A549 (cell line): Measurements from ENCODE around the gene XPO4. TPM values are rescaled to one million over a fixed set of nuclear protein-coding genes. Genes with fewer than 3 reads are reported as not detected.

ENCODE experiments used
- ATAC-seq, 2 experiments: fragments of 200-7000 bp in 1 of 2; fragments of >200 bp in 1 of 2; cut with Nextera tagmentation in 1 of 2; cut with Tn5 transposase in 1 of 2; 3 replicates each; pipeline versions ENCODE4 v1.8.0 to v1.9.1; 2018 to 2020; ENCODE audit warnings: mild to moderate bottlenecking in 1 of 2, moderate library complexity in 1 of 2
- CTCF ChIA-PET: fragments of 300-600 bp; sonication (Branson Sonifier 250); formaldehyde crosslinking; extraction: SDS; loops from one replicate; lab custom pipeline; 2021; ENCODE audit warnings: antibody characterized with exemption, inconsistent platforms; lab: Yijun Ruan, JAX
- POLR2A ChIA-PET: fragments of 350-600 bp; formaldehyde crosslinking; extraction: SDS; loops from one replicate; lab custom pipeline; 2021; ENCODE audit warnings: antibody characterized with exemption, inconsistent platforms; lab: Yijun Ruan, JAX
- DNase-seq, 2 experiments: peaks; one replicate each; pipeline versions ENCODE4 v3.0.0 to v3.0.0-alpha.2; 2011 to 2016; ENCODE audit warnings: low read depth in 1 of 2, low spot score in 1 of 2
- FAIRE-seq: peaks from 2 replicates; lab custom pipeline; 2011; peaks lifted over from hg19 to GRCh38; lab: Jason Lieb, UNC
- H3K27ac ChIP-seq, 2 experiments: fragments of >200 bp; sonication (Bioruptor Twin); formaldehyde crosslinking; 3 replicates each; pipeline ENCODE4 v1.5.1; 2016 to 2017
- H3K4me1 ChIP-seq: fragments of >200 bp; sonication (Bioruptor Twin); formaldehyde crosslinking; 3 replicates; pipeline ENCODE4 v1.6.1; 2016
- H3K4me2 ChIP-seq: fragments of >200 bp; sonication (Bioruptor Twin); formaldehyde crosslinking; 3 replicates; pipeline ENCODE4 v1.6.1; 2016
- H3K4me3 ChIP-seq: fragments of >200 bp; sonication (Bioruptor Twin); formaldehyde crosslinking; 3 replicates; pipeline ENCODE4 v1.5.1; 2016
- H3K9me3 ChIP-seq: fragments of >200 bp; sonication (Bioruptor Twin); formaldehyde crosslinking; 3 replicates; pipeline ENCODE4 v1.6.1; 2016
- BHLHE40 ChIP-seq: IDR thresholded peaks from 2 replicates; pipeline ENCODE4 v1.6.1; 2012; ENCODE audit warnings: low read depth, low read length, inconsistent platforms
- CHD4 ChIP-seq: fragments of 200-600 bp; sonication (generic); IDR thresholded peaks from 2 replicates; pipeline ENCODE4 v1.6.1; 2016; ENCODE audit warnings: antibody characterized with exemption, mild to moderate bottlenecking, borderline replicate concordance
- CTCF ChIP-seq: fragments of >200 bp; sonication (Bioruptor Twin); formaldehyde crosslinking; IDR thresholded peaks from 3 replicates; pipeline ENCODE4 v1.5.1; 2016
- EHF ChIP-seq: fragments of 250-450 bp; sonication (Bioruptor Pico); IDR thresholded peaks from 2 replicates; pipeline ENCODE4 v1.5.0; 2020; ENCODE audit warnings: mild to moderate bottlenecking
- ELK1 ChIP-seq: fragments of 150-350 bp; IDR thresholded peaks from 2 replicates; pipeline ENCODE4 v1.6.1; 2014; ENCODE audit warnings: low read depth, mild to moderate bottlenecking, low read length
- EP300 ChIP-seq, 2 experiments: fragments of >200 bp; sonication (Bioruptor Twin); formaldehyde crosslinking; IDR thresholded peaks; 2 replicates in 1 of 2; 3 replicates in 1 of 2; pipeline ENCODE4 v1.6.1; 2016 to 2017
- HDAC2 ChIP-seq: fragments of 200-600 bp; sonication (generic); IDR thresholded peaks from 2 replicates; pipeline ENCODE4 v1.6.1; 2016
- HES2 ChIP-seq: fragments of >200 bp; sonication (Bioruptor Twin); formaldehyde crosslinking; IDR thresholded peaks from 2 replicates; pipeline ENCODE4 v1.6.1; 2016
- JUNB ChIP-seq: fragments of >200 bp; sonication (Bioruptor Twin); formaldehyde crosslinking; IDR thresholded peaks from 2 replicates; pipeline ENCODE4 v1.6.1; 2016
- KDM1A ChIP-seq: fragments of 200-600 bp; sonication (generic); IDR thresholded peaks from 2 replicates; pipeline ENCODE4 v1.6.1; 2016; ENCODE audit warnings: low read depth, mild to moderate bottlenecking
- MAFK ChIP-seq: fragments of 450-650 bp; IDR thresholded peaks from 2 replicates; pipeline ENCODE4 v1.6.1; 2014; ENCODE audit not compliant: partially characterized antibody
- MAX ChIP-seq: IDR thresholded peaks from 2 replicates; pipeline ENCODE4 v1.6.1; 2012
- MAZ ChIP-seq: fragments of 150-350 bp; IDR thresholded peaks from 2 replicates; pipeline ENCODE4 v1.6.1; 2014; ENCODE audit warnings: antibody characterized with exemption, low read depth, low read length, borderline replicate concordance
- MYC ChIP-seq: IDR thresholded peaks from 2 replicates; pipeline ENCODE4 v1.6.1; 2012; ENCODE audit warnings: mild to moderate bottlenecking, inconsistent platforms, low read length, improper control_type of control experiment, borderline replicate concordance
- NFE2L2 ChIP-seq: fragments of 150-350 bp; conservative IDR thresholded peaks from 2 replicates; pipeline ENCODE4 v1.6.1; 2014; ENCODE audit warnings: low read length
- NR3C1 ChIP-seq: fragments of >200 bp; sonication (Bioruptor Twin); formaldehyde crosslinking; IDR thresholded peaks from 3 replicates; pipeline ENCODE4 v1.6.1; 2017
- RAD21 ChIP-seq, 2 experiments: fragments of >200 bp in 1 of 2; sonication (Bioruptor Twin) in 1 of 2; formaldehyde crosslinking in 1 of 2; IDR thresholded peaks in 1 of 2; conservative IDR thresholded peaks in 1 of 2; 2 replicates in 1 of 2; 3 replicates in 1 of 2; pipeline ENCODE4 v1.6.1; 2012 to 2018; ENCODE audit warnings: inconsistent platforms in 1 of 2
- RCOR1 ChIP-seq: fragments of 150-350 bp; IDR thresholded peaks from 2 replicates; pipeline ENCODE4 v1.6.1; 2014; ENCODE audit warnings: antibody characterized with exemption, low read length, low read depth
- RFX5 ChIP-seq: fragments of 450-650 bp; IDR thresholded peaks from 2 replicates; pipeline ENCODE4 v1.7.1; 2014; ENCODE audit warnings: antibody characterized with exemption, mild to moderate bottlenecking, moderate library complexity
- SMC3 ChIP-seq: fragments of >200 bp; sonication (Bioruptor Twin); formaldehyde crosslinking; IDR thresholded peaks from 3 replicates; pipeline ENCODE4 v1.6.1; 2018; ENCODE audit warnings: inconsistent platforms
- WGBS: methylation state at CpG from one replicate; pipeline ENCODE4 v1.1.6; 2017; ENCODE audit errors: missing lambda C conversion rate; 5-methylcytosine and 5-hydroxymethylcytosine counted together
- polyA plus RNA-seq, 4 experiments: library from polyadenylated mRNA; depleted of rRNA in 3 of 4; stranded (reverse); fragments of >200 nt; fragmentation: RNase III in 1 of 4; extraction: RNeasy Plus Mini Kit Qiagen cat#74134 plus additional on column Dnase treatment in 1 of 4; gene quantifications; 2 replicates in 3 of 4; 3 replicates in 1 of 4; pipeline ENCODE4 v1.2.3, GENCODE V29; 2011 to 2017
- TF ChIP-seq, protein P1 (sequence below): IDR thresholded peaks from 2 replicates; pipeline ENCODE4 v1.6.1; 2012; ENCODE audit warnings: low read depth, borderline replicate concordance

Gene XPO4
- polyA plus RNA-seq, 2 of the 4 experiments (the other 2 are of a cell fraction): 7.3 to 16.6 TPM

DNA sequence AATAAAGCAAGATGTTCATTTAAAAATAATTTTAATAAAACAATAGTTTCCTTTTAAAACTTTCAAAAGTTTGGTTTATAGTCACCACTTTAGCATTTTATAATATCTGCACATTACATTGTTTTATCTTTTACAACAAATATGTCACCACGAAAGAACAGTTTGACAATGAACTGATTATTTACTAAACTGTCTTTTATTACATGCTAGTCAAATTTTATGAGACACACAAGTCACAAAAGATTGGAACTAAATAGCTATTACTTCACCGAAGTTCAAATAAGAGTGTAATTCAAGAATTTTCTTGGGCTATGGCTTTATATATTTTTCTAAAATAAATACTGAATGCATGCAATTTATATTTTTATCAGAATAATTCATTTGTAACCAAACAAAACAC, 71.3 kb downstream of the XPO4 start:
- H3K4me2 ChIP-seq: no peak overlapping the region
- TF ChIP-seq, protein P1, sequence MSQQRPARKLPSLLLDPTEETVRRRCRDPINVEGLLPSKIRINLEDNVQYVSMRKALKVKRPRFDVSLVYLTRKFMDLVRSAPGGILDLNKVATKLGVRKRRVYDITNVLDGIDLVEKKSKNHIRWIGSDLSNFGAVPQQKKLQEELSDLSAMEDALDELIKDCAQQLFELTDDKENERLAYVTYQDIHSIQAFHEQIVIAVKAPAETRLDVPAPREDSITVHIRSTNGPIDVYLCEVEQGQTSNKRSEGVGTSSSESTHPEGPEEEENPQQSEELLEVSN: no peak
- no peak for TF ChIP-seq CHD4
- no peak for TF ChIP-seq EHF (CRISPR knock-in tag)
- no peak for TF ChIP-seq NR3C1
- no peak for TF ChIP-seq HES2
- TF ChIP-seq NFE2L2: no peak
- no peak for TF ChIP-seq SMC3
- TF ChIP-seq MAX: no peak
- 0 out of 3 replicates have a peak, but pooled peaks cover 3% of the 10 kb centered on the region for H3K4me1 ChIP-seq
- ChIA-PET CTCF (interaction anchor here (1.0 to 1.7 kb wide), 4 partner anchors 9 to 118 kb away, joined by 3 to 6 read pairs (median 4); no protein-coding TSS in a partner anchor), POLR2A (no interaction called here)
- no peak overlapping the region for H3K4me3 ChIP-seq
- H3K27ac ChIP-seq: no peak overlapping the region
- WGBS: 84% methylated on average over 2 of the region's 2 CpGs
- ATAC-seq: no peak
- DNase-seq: no peak
- no peaks in the 10 kb centered on the region for H3K9me3 ChIP-seq
- no peak for FAIRE-seq

- POLR2A ChIA-PET: interaction anchor here (0.5 kb wide), 1 partner anchor 303 kb away, joined by 3 read pairs; the partner anchor contains the start of gene CRYL1
- peak overlapping the region; percentile 13 to 39; a peak in 2 of 6 replicates for H3K27ac ChIP-seq
Measured at GRCh38 chr13:20828539-20829364, 73.8 kb downstream of the XPO4 start.

GRCh38 chr13:20826843-20827560, 75.5 kb downstream of the XPO4 start:
- FAIRE-seq: no peak
- POLR2A ChIA-PET: no interaction called here
- H3K9me3 ChIP-seq: no peaks in the 10 kb centered on the region
- no peak for DNase-seq
- no peak for ATAC-seq
- H3K27ac ChIP-seq: no peak overlapping the region
- H3K4me2 ChIP-seq: no peak overlapping the region
- no peak overlapping the region for H3K4me3 ChIP-seq
- WGBS: 99% methylated on average over 3 of the region's 3 CpGs
- TF ChIP-seq EHF (CRISPR knock-in tag) (no peak), MAFK (no peak), HES2 (no peak), RAD21 (conservative IDR thresholded peaks at IDR 0.05 in 1 of 2, IDR thresholded peaks at IDR 0.05 in 1 of 2) (no peak), RCOR1 (no peak), MYC (no peak), BHLHE40 (no peak), ELK1 (no peak), RFX5 (no peak), MAZ (no peak), EP300 (IDR thresholded peaks at IDR 0.05) (no peak), HDAC2 (no peak), KDM1A (no peak)
- TF ChIP-seq, protein P1: no peak
- 0 out of 3 replicates have a peak, but pooled peaks cover 3% of the 10 kb centered on the region for H3K4me1 ChIP-seq
- CTCF ChIA-PET: interaction anchor here (0.8 to 3.0 kb wide), 3 partner anchors 332 to 334 kb away, joined by 3 to 35 read pairs (median 3); no protein-coding TSS in a partner anchor

More at GRCh38 chr13:20828539-20829364, 73.8 kb downstream of the XPO4 start:
- peak; percentile 3 to 40 for DNase-seq
- no peak for FAIRE-seq
- peak overlapping the region; percentile 78 for H3K4me2 ChIP-seq
- H3K9me3 ChIP-seq: no peaks in the 10 kb centered on the region
- CTCF ChIA-PET: interaction anchor here (0.6 to 3.0 kb wide), 42 partner anchors 10 to 651 kb away, joined by 3 to 35 read pairs (median 4); partner anchors contain the start of gene EEF1AKMT1
- H3K4me1 ChIP-seq: 0 out of 3 replicates have a peak, but pooled peaks cover 3% of the 10 kb centered on the region
- H3K4me3 ChIP-seq: peak overlapping the region; percentile 30; the same call in 2 of the 3 replicates
- ATAC-seq: peak; percentile 44 to 54; a peak in 2 of 6 replicates
- 4% methylated on average over 5 of the region's 5 CpGs for WGBS
- no peak for TF ChIP-seq JUNB
- TF ChIP-seq RAD21 (conservative IDR thresholded peaks at IDR 0.05 in 1 of 2, IDR thresholded peaks at IDR 0.05 in 1 of 2): peak; percentile 57 to 58; a peak in 4 of 5 replicates
- TF ChIP-seq SMC3: peak; percentile 73
- TF ChIP-seq CTCF: peak; percentile 66
